ENCODE data around the gene GUCY2C.

Gene GUCY2C

DNA sequence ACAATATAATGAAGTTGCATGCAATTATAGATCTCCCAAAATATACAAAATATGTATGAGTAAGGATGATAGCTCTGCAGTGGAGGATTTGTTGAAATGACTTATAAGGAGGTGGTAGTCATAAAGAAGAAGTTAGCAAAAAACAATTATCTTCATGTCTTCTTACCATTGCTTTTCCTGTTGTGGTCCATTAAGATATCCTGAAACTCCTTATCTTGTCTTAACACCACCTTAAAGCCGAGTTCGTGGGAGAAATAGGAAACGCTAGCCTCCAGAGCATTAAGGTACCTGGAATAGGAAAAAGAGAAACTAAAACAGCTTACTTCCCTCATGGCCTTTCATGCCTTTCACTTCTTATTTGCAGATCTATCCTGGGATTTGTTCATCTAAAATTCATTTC lies 15.2 kb downstream of the GUCY2C start:
- DNase-seq, result no peak

DNA sequence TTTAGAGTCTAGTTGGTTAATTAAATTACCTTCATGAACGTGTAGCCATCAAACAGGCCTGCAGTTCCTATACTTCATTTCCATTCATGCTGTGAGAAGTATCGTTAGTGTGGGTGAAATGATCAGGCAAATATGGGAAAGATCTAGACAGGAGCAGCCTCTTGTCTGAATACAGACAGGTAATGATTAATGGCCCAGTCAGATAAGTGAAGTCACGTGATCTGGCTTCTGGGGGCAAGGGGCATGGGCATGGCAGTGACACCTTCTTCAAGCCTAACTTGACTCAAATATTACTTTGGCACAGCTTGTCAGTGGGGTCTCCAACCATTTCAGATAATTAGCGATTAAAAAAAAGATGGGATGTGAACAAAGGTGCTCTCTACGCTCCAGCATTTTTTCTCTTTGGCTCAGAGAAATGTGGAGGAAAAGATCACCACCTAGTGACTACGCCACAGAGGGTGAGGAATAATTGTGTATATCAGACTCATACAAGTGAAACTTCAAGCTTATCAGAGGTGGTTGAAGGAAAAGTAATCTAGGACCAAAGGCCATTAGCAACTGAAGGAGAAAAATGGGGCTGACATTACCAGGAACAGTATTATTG lies 17.8 kb downstream of the GUCY2C start:
- no peak for DNase-seq

DNA sequence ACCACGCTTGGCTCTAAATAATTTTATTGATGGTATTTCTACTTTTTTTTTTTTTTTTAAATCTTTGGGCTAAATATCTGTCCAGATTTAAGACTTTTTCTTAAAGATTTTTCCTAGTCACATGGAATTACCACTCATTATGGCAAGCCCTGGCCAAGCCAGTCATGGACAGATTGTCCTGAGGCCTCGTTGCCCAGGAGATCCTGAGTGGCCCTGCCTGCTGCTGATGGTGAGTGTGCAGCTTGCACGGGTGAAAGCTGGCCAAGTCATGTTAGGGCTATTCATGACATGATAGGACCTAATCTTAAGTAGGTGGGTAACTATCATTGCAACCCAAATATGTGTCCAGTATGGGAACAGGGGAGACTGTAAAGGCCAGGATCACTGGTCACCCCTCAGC lies 27.8 kb downstream of the GUCY2C start:
- no peak for DNase-seq

DNA sequence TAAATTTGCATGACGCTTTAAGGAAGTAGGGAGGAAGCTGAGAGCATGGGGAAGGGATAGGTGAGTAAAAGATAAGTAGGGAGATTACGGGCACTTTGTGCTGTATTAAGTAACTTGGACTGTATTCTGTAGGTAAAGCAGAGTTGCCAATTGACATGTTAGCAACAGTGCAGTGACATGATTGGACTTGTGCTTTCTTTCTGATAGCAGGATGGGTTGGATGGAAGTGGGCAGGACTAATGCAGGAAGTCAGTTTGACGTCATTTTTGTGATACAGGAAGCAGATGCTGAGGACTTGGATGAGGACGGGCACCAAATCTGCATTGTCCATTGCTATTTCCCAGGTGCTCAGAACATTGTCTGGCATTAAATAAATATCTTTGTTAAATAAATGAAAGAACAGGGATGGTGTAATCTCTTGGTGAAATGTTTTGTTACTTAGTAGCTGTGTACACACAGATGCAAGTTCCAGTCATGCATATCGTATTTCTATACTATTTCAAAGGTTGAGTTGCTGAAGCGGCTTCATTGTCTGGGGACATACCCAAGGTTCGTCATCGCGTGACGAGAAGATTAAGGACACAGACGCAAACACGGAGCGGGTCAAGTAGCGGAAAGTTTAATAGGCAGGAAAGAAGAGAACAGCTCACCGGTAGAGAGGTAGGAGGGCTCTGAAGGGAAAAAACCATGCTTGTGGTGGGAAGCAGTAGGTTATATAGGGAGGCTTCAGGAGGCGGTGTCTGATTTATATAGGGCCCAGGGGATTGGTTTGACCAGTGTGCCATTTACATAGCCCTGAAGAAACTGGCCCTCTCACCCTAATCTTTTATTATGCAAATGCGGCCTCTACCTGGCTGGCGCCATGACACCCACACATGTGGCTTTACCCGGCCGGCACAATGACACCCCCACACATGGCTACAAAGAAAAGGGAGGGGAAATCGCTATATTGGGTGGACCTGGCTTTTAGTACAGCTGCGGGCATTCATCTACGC lies 30.7 kb downstream of the GUCY2C start:
- no peak for DNase-seq

DNA sequence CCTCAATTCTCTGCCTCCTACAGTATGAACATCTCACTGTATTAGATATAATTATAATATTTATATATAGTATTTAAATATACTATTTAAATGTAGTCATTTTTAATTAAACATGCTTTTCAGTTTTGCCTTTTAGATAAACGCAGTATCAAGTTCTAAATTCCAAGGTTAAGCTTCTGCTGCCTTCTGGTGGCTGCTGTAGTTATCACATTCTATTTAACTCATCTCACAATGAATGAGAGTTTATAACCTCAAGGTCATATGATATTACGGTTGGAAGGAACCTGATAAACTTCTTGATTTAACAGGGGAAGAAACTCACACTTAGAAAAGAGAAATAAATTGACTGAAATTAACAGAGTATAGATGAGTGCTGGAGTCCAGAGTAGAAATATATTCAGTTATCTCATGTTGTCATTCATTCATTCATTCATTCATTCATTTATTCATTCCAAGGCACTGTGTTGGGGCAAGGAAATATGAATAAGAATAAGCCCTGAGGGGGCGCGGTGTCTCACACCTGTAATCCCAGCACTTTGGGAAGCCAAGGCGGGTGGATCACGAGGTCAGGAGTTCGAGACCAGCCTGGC lies 31.9 kb downstream of the GUCY2C start:
- no peak for DNase-seq

DNA sequence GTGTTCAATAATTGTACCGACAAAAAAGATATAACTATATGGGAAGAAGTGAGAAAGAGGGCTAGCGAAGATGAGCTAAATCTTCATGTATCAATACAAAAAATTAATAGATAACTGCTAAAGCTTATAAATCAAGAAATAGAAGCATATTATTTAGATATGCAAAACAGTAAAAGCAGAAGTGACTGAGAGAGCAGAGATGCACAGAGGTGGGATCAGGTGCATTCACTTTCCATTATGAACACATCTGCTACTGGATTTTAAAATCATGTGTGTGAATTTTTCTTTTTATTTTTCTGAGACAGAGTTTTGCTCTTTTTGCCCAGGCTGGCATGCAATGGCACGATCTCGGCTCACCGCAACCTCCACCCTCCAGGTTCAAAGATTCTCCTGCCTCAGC lies 33.4 kb downstream of the GUCY2C start:
- DNase-seq, result no peak

DNA sequence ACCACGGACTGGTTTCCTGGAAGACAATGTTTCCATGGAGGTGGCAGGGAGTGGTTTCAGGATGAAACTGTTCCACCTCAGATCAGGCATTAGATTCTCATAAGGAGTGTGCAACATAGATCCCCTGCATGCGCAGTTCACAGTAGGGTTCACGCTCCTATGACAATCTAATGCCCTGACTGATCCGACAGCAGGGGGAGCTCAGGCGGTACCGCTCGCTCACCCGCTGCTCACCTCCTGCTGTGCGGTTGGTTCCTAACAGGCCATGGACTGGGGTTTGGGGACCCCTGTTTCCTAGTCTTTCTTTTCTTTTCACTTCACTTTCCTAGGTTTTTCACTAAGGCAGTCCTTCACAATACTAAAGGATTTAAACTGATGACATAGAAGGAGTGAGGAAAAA lies 39.6 kb downstream of the GUCY2C start:
- DNase-seq, result no peak

DNA sequence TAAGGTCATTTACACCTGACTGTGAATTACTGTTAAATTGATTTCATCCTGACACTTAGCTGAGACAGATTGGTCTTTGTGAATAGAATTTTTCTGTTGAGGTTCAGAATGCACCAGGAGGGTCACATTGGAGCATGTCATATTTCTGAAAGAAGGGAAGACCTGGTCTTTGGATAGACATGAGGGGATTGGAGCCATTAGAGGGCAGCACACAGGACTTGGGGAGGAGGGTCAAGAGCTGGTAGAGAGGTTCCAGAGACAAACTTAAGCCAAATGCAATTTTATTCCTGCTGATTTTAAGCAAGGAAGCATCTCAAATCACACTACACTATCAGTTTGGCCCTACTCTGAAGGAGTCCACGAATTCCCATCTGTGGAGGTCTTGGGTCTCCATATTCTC lies 41.1 kb downstream of the GUCY2C start:
- DNase-seq, result no peak

DNA sequence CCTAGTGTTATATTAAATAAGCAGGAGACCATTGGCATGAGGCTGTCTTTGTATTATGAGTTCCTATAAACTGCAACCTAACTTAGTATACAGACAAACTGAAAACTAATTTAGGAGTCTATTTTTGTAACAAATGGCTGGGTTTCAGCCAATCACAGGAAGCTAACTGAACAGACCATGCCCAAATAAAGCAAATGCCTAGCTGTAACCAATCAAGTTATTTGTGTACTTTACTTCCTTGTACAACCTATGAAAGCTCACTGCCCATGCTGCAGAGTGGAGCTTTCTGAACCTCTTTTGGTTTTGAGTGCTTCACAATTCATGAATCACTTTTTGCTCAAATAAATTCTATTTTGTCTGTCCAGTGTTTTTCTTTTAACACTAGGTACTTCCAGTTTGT lies 41.6 kb downstream of the GUCY2C start:
- no peak for DNase-seq

DNA sequence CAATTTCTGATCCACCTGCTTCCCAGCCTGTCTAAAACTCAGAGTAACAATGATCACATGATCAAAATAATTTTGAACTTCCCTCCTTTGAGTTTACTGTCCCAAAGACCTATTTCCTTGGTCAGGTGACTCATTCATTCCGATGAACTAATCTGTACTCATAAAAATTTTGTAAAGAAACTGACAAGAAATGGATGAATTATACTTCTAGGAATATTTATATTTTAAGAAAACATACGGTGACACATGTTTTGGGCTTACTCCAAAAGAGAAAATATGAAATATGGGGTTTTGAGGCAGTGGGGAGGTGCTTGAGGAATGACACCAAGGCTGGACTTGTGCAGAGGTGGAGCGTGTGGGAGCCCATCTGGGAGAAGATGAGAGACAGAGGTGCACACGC lies 42.0 kb downstream of the GUCY2C start:
- DNase-seq, result no peak

DNA sequence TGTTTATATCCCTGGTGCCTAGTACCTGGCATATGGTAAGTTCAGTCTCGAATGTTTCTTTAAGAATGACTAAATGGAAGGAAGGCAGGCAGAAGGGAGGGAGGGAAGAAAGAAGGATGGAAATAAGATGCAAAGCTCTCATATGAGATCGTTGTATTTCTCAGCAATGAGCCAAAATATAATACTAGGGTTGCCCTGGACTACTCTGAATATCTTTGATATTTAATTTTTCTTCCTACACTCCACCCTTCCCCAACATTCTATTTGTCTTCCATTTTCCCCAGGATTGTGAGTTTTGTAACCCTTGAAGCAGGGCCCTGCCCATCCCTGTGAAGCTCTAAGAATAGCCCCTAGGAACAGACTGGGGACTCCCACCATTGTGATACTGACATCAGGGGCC lies 43.9 kb downstream of the GUCY2C start:
- no peak for DNase-seq

DNA sequence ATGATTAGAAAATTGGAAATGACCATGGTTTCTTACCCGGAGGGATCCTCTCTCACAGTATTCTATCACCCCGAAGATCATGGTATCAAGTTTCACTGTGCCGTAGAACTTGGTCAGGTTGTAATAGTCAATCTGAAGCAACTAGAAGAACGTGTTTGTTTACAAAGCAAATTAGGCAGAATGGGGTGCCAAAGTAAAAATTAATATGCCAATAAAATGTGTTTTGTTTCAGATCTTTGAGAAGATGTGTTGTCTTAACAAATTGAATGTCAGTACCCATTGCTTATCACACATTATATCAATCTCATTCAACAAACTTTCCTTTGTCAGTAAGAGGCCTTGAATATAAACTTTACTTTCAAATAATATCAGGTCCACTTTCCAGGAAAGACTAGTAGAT lies 45.0 kb downstream of the GUCY2C start:
- DNase-seq, result no peak

DNA sequence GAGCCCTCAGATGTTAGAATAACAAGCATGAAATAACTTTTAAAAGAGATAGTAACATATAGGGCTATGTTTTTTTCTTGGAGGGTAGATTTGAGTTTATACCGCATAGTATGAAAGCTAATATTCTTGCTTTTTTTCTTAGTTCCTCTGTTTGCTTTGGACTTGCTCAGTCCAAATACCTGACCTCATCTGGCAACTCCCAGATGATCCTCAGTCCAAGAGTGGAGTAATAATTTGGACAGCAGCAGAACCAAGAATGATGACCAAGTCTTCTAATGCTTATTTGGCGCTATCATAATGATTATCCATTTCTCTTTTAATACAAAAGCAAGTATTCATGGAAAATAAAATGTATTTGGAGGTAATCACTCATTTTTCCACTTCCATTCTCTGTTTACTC lies 45.6 kb downstream of the GUCY2C start:
- no peak for DNase-seq

DNA sequence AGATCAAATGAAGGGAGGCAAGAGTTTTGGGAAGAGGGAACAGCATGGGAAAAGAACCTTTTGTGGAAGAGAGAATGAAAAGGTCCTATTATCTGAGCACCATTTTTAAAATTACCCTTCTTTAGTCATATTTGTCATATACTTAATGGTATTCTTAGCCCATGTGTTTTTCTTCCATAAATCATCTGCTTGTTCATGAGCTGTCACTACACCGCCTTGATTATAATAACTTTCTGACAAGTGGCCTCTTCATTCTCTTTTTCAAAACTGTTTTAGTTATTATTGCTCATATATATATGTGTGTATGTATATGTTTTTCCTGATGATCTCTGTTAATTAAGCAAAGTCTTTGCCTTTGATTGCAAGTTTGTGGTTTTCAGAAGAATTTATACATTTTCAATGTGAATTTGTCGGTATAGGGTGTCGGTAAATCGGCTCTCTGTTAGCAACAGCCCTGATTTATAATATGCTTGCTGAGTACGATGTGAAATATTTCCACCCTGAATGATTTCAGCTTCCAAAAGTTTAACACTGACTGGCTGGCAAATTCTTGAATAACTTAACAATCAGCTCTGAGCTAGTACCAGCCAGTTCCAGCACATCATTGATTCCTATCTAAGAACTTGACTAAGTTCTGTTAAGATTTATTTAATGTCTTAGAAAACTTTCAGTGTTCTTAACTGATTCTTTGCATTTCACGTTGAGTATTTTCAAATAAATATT lies 49.2 kb downstream of the GUCY2C start:
- DNase-seq, result no peak

DNA sequence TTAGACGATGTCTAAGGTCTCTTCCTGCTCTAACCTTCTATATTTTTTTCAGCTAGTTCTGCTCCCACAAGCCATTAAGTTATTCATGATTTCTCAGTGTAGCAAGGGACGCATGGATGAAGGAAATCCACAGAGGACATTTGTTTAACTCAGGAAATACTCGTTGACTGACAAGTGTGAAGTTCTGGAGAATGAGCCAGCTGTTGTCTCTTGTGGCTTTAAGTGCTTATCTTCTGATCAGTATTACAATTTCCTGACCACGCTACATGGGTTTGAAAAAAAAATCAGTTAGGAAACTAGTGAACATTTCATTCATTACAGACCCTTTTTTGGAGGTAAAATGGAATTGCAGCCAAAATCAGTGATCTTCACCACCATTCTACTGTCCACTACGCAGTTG lies 53.1 kb downstream of the GUCY2C start:
- no peak for DNase-seq

DNA sequence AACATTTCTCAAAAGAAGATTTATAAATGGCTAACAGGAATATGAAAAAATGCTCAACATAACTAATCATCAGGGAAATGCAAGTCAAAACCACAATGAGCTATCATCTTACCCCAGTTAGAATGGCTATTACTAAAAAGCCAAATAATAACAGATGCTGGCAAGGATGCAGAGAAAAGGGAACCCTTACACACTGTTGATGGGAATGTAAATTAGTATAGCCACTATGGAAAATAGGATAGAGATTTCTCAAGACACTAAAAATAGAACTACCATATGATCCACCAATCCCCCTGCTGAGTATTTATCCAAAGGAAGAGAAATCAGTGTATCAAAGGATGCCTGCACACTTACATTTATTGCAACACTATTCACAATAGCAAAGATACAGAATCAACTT lies 58.3 kb downstream of the GUCY2C start:
- DNase-seq, result no peak

DNA sequence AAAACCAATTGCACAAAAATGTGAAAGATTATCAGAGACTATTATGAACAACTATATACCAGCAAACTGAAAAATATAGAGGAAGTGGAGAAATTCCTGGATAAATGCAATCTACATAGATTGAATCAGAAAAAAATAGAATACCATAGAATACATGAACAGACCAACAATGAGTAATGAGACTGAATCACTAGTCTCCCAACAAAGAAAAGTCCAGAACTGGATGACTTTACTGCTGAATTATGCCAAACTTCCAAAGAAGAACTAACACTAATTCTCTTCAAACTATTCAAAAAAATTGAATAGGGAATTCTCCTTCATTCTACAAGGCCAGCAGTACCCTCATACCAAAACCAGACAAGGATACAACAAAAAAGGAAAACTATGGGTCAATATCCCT lies 60.6 kb downstream of the GUCY2C start:
- DNase-seq, result no peak

DNA sequence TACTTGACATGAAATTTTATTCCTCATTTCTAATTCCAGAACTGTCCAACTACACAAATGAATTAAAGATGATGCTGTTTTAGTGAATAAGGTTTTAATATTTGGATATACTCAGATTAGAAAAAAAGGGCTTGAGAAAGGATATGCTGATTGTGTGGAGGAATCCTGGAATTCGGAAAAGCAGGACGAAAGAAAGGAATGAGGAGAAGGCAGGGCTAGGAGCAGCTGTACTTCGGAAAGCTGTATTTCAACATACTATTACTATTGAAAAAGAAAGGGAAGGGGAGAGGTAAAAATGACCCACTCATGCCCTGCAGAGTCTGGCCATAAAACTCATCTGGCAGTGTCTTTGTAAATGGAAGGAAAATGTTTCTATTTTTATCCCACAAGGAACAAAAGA lies 65.6 kb downstream of the GUCY2C start:
- no peak for DNase-seq

DNA sequence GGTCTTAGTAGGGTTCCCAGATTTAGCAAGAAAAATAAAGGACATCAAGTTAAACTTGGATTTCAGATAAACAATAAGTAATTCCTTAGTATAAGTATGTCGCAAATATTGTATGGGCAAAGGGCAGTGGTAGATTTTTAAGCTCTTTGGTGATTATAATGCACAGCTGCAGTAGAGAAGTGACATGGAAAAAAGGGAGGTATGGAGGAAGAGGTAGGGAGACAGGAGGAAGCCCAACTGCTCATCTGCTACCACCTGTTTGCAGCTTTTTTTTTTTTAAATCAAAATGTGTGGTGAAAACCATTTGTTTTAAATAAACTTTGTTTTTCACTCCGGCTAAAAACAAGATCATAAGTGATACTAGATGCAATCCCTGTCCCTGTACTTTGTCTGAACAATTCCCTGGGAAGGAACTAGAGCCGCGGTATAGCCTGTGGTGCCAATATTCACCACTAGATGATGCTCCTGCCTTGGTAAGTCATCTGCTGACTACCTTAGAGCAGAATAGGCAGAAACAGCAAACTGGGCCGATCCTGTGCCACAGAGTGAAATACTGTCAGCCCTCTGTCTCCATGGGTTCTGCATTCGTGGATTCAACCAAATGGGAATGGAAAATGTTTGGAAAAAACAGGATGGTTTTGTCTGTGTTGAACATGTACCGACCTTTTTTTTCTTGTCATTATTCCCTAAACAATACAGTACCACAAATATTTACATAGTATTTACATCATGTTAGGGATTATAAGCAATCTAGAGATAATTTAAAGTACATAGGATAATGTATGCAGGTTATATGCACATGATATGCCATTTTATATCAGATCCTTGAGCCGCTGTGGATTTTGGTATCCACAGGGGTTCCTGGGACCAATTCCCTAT lies 66.3 kb downstream of the GUCY2C start:
- DNase-seq, result peak; percentile 81

DNA sequence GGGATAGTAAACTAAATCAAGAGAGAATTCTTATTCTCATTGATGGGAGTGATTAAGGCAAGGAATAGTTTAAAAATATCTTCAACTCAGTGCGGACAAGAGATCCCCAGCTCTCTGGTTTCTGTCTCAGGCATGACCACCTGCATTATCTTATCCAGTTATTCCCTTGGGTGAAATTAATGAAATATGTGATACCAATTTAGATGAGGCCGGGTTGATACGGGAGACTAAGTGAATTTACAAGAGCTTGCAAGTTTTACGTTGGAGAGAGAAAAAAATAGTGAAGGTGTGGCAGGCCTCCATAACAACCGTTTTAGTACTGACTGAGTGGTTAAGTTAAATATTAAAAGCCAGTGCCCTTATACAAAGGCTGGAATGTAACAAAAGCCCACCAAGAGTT lies 67.6 kb downstream of the GUCY2C start:
- no peak for DNase-seq

DNA sequence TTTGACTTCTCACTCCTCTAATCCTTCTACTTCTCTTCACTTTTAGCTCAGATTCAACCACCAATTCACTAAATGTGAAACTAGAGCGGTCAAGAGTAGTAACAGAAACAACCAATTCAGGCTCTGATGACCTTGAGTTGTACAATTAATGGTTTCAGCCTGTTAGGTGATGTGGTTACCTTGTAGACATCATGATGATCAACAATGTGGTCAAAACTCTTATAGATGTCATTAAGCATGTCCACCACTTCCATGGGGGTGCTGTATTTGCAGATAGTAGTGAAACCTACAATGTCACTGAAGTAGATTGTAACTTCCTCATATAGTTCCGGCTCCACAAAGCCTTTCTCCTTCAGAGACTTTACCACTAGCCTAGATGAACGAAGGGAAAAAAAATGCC lies 74.6 kb downstream of the GUCY2C start:
- DNase-seq, result no peak

DNA sequence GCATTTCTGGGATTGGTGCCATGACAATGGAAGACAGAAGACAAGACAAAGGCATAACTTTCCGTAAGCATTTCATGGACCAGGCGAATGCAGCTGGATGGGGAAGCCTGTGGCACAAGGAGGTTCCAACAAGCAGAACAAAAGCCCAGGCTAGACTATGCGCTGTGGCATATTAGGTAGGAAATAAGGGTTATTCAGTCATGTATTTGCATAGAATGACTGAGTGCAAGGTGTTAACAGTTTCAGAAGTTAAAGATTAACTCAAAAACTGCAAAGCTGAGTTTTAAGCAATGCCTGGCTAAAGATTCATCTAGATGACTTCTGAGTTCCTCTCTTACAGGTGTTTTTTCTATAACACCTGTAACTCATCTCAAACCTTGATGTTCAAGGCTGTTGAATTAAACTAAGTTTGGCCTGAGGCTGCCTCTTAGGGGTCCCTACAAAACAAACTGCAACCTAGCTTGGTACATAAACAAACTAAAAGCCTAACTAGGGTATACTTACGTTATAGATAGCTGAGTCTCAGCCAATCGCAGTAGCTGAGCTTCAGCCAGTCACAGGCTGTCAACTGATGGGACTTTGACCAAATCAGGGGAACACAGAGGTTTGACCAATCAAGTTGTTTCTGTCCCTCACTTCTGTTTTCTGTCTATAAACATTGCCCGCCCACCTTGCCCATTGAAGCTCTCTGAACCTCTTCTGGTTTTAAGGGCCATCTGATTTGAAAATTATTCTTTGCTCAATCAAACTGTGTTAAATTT lies 76.5 kb downstream of the GUCY2C start:
- no peak for DNase-seq

Data from activated effector memory CD4-positive, alpha-beta T cell treated with anti-CD3 and anti-CD28 coated beads, Interleukin-2, amount 50 U/mL, for 16 hours (primary cell).